GM23338 (cell line): ENCODE measurements around the gene GJC1. TPM values are rescaled to one million over a fixed set of nuclear protein-coding genes. Genes with fewer than 3 reads are reported as not detected.

Experiments
- ATAC-seq: fragments of 200-7000 bp; cut with Tn5 transposase; 3 replicates; pipeline ENCODE4 v1.9.1; 2020
- DNase-seq: peaks from one replicate; pipeline ENCODE4 v3.0.0-alpha.2; 2015; ENCODE audit warnings: low spot score
- H2AFZ ChIP-seq: fragments of 200-600 bp; sonication (generic); 2 replicates; pipeline ENCODE4 v1.8.0; 2016; ENCODE audit warnings: antibody characterized with exemption, mild to moderate bottlenecking, moderate library complexity
- H3F3A ChIP-seq: fragments of 200-600 bp; sonication (generic); replicated peaks from 2 replicates; pipeline ENCODE4 v1.8.0; 2017; ENCODE audit warnings: antibody characterized with exemption, mixed run types, low read depth
- H3K27ac ChIP-seq: fragments of 200-600 bp; sonication (generic); 2 replicates; pipeline ENCODE4 v1.6.1; 2016; ENCODE audit warnings: low read depth
- H3K27me3 ChIP-seq: fragments of 200-600 bp; sonication (generic); 2 replicates; pipeline ENCODE4 v1.8.0; 2016; ENCODE audit warnings: mild to moderate bottlenecking, mixed run types, moderate library complexity; ENCODE audit not compliant: insufficient read depth
- H3K36me3 ChIP-seq: fragments of 200-600 bp; sonication (generic); 2 replicates; pipeline ENCODE4 v1.8.0; 2016; ENCODE audit warnings: mild to moderate bottlenecking; ENCODE audit not compliant: insufficient read depth
- H3K4me1 ChIP-seq: fragments of 200-600 bp; sonication (generic); 2 replicates; pipeline ENCODE4 v1.8.0; 2016; ENCODE audit warnings: mild to moderate bottlenecking, moderate library complexity; ENCODE audit not compliant: insufficient read depth
- H3K4me2 ChIP-seq: fragments of 200-600 bp; sonication (generic); 2 replicates; pipeline ENCODE4 v1.7.1; 2017; ENCODE audit warnings: mixed run types
- H3K4me3 ChIP-seq: fragments of 200-600 bp; sonication (generic); 2 replicates; pipeline ENCODE4 v1.6.1; 2016; ENCODE audit warnings: mixed run types
- H3K79me2 ChIP-seq: fragments of 200-600 bp; sonication (generic); replicated peaks from 2 replicates; pipeline ENCODE4 v1.8.0; 2017; ENCODE audit warnings: mild to moderate bottlenecking; ENCODE audit not compliant: insufficient read depth
- H3K9me2 ChIP-seq: fragments of 200-600 bp; sonication (generic); 2 replicates; pipeline ENCODE4 v1.8.0; 2017; ENCODE audit not compliant: insufficient read depth
- H4K20me1 ChIP-seq: fragments of 200-600 bp; sonication (generic); replicated peaks from 2 replicates; pipeline ENCODE4 v1.8.0; 2017; ENCODE audit warnings: mild to moderate bottlenecking; ENCODE audit not compliant: insufficient read depth
- H3K27ac Mint-ChIP-seq: 2 replicates; pipeline ENCODE4 v1.8.0; 2020; ENCODE audit warnings: inconsistent platforms, mild to moderate bottlenecking, moderate library complexity, mixed read lengths
- H3K27me3 Mint-ChIP-seq: 3 replicates; pipeline ENCODE4 v1.8.0; 2022; ENCODE audit warnings: low read depth, mild to moderate bottlenecking, moderate library complexity, mixed read lengths, inconsistent platforms; ENCODE audit not compliant: insufficient read depth, poor library complexity
- H3K36me3 Mint-ChIP-seq: 3 replicates; pipeline ENCODE4 v1.8.0; 2021; ENCODE audit warnings: low read depth, mild to moderate bottlenecking, inconsistent platforms, moderate library complexity, mixed read lengths
- H3K4me1 Mint-ChIP-seq: 3 replicates; pipeline ENCODE4 v1.8.0; 2020; ENCODE audit warnings: mild to moderate bottlenecking, inconsistent platforms, mixed read lengths
- H3K4me3 Mint-ChIP-seq: 3 replicates; pipeline ENCODE4 v1.8.0; 2021; ENCODE audit warnings: moderate library complexity, mild to moderate bottlenecking, inconsistent platforms, mixed read lengths
- H3K9me3 Mint-ChIP-seq: 3 replicates; pipeline ENCODE4 v1.8.0; 2020; ENCODE audit warnings: moderate library complexity, mild to moderate bottlenecking, inconsistent platforms, mixed read lengths
- CTCF ChIP-seq, 2 experiments: fragments of 200-600 bp in 1 of 2; sonication (generic) in 1 of 2; conservative IDR thresholded peaks; 2 replicates each; pipeline versions ENCODE4 v1.5.1 to v1.6.1; 2016 to 2017; ENCODE audit warnings: antibody characterized with exemption in 2 of 2, low read depth in 2 of 2, mild to moderate bottlenecking in 2 of 2, moderate library complexity in 1 of 2
- ETS1 ChIP-seq: IDR thresholded peaks from 2 replicates; pipeline ENCODE4 v1.6.1; 2016; ENCODE audit warnings: antibody characterized with exemption
- EZH2phosphoT487 ChIP-seq: fragments of 200-600 bp; sonication (generic); IDR thresholded peaks from one replicate; pipeline ENCODE4 v1.8.1; 2018; ENCODE audit warnings: antibody characterized with exemption; ENCODE audit not compliant: unreplicated experiment
- JUNB ChIP-seq: IDR thresholded peaks from one replicate; pipeline ENCODE4 v1.6.1; 2016; ENCODE audit warnings: antibody characterized with exemption; ENCODE audit not compliant: unreplicated experiment
- NANOG ChIP-seq: IDR thresholded peaks from 2 replicates; pipeline ENCODE4 v1.6.1; 2016; ENCODE audit warnings: antibody characterized with exemption, borderline replicate concordance
- POLR2AphosphoS5 ChIP-seq: IDR thresholded peaks from 2 replicates; pipeline ENCODE4 v1.6.1; 2016; ENCODE audit warnings: antibody characterized with exemption, low read depth
- ZNF114 ChIP-seq: fragments of 250-450 bp; sonication (Bioruptor Pico); IDR thresholded peaks from 2 replicates; pipeline ENCODE4 v1.5.0; 2020; ENCODE audit warnings: mild to moderate bottlenecking, moderate library complexity
- ZNF331 ChIP-seq: fragments of 250-450 bp; sonication (Bioruptor Pico); IDR thresholded peaks from 2 replicates; pipeline ENCODE4 v1.5.0; 2020; ENCODE audit warnings: low read depth, mild to moderate bottlenecking, moderate library complexity
- polyA plus RNA-seq: library from polyadenylated mRNA; unstranded; fragments of >200 nt; fragmentation: Nextera tagmentation; extraction: Ambion mirVana; gene quantifications from 2 replicates; pipeline ENCODE4 v1.2.1, GENCODE V29; 2016
- total RNA-seq: library from RNA; depleted of rRNA; stranded (reverse); fragments of >200 nt; shearing (Covaris generic); gene quantifications from 2 replicates; pipeline ENCODE4 v1.2.3, GENCODE V29; 2014
- TF ChIP-seq, protein P1 (sequence below): fragments of 250-450 bp; sonication (Bioruptor Pico); IDR thresholded peaks from 2 replicates; pipeline ENCODE4 v1.5.0; 2020; ENCODE audit warnings: mild to moderate bottlenecking, moderate library complexity

The GJC1 gene
- total and polyA plus RNA-seq, 2 experiments from 2014 or later, result 34.7 to 99.2 TPM

GRCh38 chr17:44804302-44805089 lies 25.6 kb downstream of the GJC1 start:
- Histone ChIP-seq H3K79me2 (peaks cover 75% of the 10 kb centered on the region), H3K36me3 (peaks cover 40% of the 10 kb centered on the region), H4K20me1 (peaks cover 47% of the 10 kb centered on the region), H3K27me3 (no peaks in the 10 kb centered on the region), H3K4me2 (no peak overlapping the region), H3K9me2 (no peaks in the 10 kb centered on the region), H3K4me1 (peaks cover 9% of the 10 kb centered on the region; the same call in 1 of the 2 replicates), H3F3A (peaks cover 2% of the 10 kb centered on the region; the same call in 1 of the 2 replicates), H2AFZ (no peak overlapping the region), H3K27ac (no peak overlapping the region), H3K4me3 (no peak overlapping the region)
- no peaks in the 10 kb centered on the region for H3K9me3 Mint-ChIP-seq
- peaks cover 80% of the 10 kb centered on the region for H3K36me3 Mint-ChIP-seq
- H3K4me3 Mint-ChIP-seq, result no peak overlapping the region
- ATAC-seq, result no peak
- H3K27ac Mint-ChIP-seq, result no peak overlapping the region
- no peak for DNase-seq
- H3K4me1 Mint-ChIP-seq, result peaks cover 6% of the 10 kb centered on the region
- TF ChIP-seq POLR2AphosphoS5, result no peak
- TF ChIP-seq NANOG, result no peak
- no peak for TF ChIP-seq ETS1
- H3K27me3 Mint-ChIP-seq, result peaks cover 6% of the 10 kb centered on the region

- Mint-ChIP-seq H3K4me1 (peaks cover 9% of the 10 kb centered on the region), H3K27me3 (peaks cover 3% of the 10 kb centered on the region), H3K4me3 (no peak overlapping the region), H3K36me3 (peaks cover 84% of the 10 kb centered on the region), H3K27ac (no peak overlapping the region), H3K9me3 (no peaks in the 10 kb centered on the region)
- Histone ChIP-seq H3K4me2 (no peak overlapping the region), H3K4me1 (peaks cover 6% of the 10 kb centered on the region; the same call in 1 of the 2 replicates), H4K20me1 (peaks cover 31% of the 10 kb centered on the region), H3K27ac (no peak overlapping the region), H3K9me2 (no peaks in the 10 kb centered on the region), H3F3A (peaks cover 14% of the 10 kb centered on the region; the same call in 1 of the 2 replicates), H3K27me3 (no peaks in the 10 kb centered on the region), H2AFZ (no peak overlapping the region), H3K36me3 (peaks cover 40% of the 10 kb centered on the region), H3K79me2 (peaks cover 49% of the 10 kb centered on the region), H3K4me3 (no peak overlapping the region)
- ATAC-seq (no peak), DNase-seq (no peak)
- TF ChIP-seq ZNF331 (CRISPR knock-in tag) (no peak), NANOG (no peak), ETS1 (no peak), ZNF114 (CRISPR knock-in tag) (no peak), EZH2phosphoT487 (no peak), JUNB (no peak), CTCF (conservative IDR thresholded peaks at IDR 0.05; ENCODE audit: low read depth in 2 of 2) (no peak), POLR2AphosphoS5 (no peak)
- TF ChIP-seq, protein P1, sequence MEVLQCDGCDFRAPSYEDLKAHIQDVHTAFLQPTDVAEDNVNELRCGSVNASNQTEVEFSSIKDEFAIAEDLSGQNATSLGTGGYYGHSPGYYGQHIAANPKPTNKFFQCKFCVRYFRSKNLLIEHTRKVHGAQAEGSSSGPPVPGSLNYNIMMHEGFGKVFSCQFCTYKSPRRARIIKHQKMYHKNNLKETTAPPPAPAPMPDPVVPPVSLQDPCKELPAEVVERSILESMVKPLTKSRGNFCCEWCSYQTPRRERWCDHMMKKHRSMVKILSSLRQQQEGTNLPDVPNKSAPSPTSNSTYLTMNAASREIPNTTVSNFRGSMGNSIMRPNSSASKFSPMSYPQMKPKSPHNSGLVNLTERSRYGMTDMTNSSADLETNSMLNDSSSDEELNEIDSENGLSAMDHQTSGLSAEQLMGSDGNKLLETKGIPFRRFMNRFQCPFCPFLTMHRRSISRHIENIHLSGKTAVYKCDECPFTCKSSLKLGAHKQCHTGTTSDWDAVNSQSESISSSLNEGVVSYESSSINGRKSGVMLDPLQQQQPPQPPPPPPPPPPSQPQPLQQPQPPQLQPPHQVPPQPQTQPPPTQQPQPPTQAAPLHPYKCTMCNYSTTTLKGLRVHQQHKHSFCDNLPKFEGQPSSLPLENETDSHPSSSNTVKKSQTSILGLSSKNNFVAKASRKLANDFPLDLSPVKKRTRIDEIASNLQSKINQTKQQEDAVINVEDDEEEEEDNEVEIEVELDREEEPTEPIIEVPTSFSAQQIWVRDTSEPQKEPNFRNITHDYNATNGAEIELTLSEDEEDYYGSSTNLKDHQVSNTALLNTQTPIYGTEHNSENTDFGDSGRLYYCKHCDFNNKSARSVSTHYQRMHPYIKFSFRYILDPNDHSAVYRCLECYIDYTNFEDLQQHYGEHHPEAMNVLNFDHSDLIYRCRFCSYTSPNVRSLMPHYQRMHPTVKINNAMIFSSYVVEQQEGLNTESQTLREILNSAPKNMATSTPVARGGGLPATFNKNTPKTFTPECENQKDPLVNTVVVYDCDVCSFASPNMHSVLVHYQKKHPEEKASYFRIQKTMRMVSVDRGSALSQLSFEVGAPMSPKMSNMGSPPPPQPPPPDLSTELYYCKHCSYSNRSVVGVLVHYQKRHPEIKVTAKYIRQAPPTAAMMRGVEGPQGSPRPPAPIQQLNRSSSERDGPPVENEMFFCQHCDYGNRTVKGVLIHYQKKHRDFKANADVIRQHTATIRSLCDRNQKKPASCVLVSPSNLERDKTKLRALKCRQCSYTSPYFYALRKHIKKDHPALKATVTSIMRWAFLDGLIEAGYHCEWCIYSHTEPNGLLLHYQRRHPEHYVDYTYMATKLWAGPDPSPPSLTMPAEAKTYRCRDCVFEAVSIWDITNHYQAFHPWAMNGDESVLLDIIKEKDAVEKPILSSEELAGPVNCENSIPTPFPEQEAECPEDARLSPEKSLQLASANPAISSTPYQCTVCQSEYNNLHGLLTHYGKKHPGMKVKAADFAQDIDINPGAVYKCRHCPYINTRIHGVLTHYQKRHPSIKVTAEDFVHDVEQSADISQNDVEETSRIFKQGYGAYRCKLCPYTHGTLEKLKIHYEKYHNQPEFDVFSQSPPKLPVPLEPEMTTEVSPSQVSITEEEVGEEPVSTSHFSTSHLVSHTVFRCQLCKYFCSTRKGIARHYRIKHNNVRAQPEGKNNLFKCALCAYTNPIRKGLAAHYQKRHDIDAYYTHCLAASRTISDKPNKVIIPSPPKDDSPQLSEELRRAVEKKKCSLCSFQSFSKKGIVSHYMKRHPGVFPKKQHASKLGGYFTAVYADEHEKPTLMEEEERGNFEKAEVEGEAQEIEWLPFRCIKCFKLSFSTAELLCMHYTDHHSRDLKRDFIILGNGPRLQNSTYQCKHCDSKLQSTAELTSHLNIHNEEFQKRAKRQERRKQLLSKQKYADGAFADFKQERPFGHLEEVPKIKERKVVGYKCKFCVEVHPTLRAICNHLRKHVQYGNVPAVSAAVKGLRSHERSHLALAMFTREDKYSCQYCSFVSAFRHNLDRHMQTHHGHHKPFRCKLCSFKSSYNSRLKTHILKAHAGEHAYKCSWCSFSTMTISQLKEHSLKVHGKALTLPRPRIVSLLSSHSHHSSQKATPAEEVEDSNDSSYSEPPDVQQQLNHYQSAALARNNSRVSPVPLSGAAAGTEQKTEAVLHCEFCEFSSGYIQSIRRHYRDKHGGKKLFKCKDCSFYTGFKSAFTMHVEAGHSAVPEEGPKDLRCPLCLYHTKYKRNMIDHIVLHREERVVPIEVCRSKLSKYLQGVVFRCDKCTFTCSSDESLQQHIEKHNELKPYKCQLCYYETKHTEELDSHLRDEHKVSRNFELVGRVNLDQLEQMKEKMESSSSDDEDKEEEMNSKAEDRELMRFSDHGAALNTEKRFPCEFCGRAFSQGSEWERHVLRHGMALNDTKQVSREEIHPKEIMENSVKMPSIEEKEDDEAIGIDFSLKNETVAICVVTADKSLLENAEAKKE (CRISPR knock-in tag), result no peak
Measured at GRCh38 chr17:44801880-44802279, 28.2 kb downstream of the GJC1 start.
